Right renal pelvis (tissue), 4 donors: ENCODE data around the gene ENPP1. TPM values are rescaled to one million over a fixed set of nuclear protein-coding genes. Genes with fewer than 3 reads are reported as not detected.
A peak's percentile ranks its signal among the peaks of the same experiment; 100 is the strongest.

ENCODE experiments used
- DNase-seq, 4 donors: peaks; one replicate each; pipeline ENCODE4 v3.0.0-alpha.2; 2013; ENCODE audit warnings: low read depth in 4 of 4, low spot score in 3 of 4, missing footprints in 1 of 4
- polyA plus RNA-seq, 4 donors: library from polyadenylated mRNA; unstranded; fragments of 120-200 nt; gene quantifications; one replicate each; pipeline ENCODE4 v1.2.1, GENCODE V29; 2013; ENCODE audit not compliant: insufficient read length in 4 of 4

Gene ENPP1
- polyA plus RNA-seq, 4 donors: 17.3 to 21.9 (median 21.1) TPM

GRCh38 chr6:131782764-131783163, 25.1 kb upstream of the ENPP1 start:
- DNase-seq: no peak

- DNase-seq: no peak
Observed at GRCh38 chr6:131784561-131784960, 23.3 kb upstream of the ENPP1 start.

GRCh38 chr6:131787079-131787478, 20.7 kb upstream of the ENPP1 start:
- no peak for DNase-seq

GRCh38 chr6:131787766-131788712, 19.8 kb upstream of the ENPP1 start:
- DNase-seq: no peak

- no peak for DNase-seq
Observed at GRCh38 chr6:131789219-131789618, 18.6 kb upstream of the ENPP1 start.

- DNase-seq: no peak
Observed at GRCh38 chr6:131791476-131791875, 16.3 kb upstream of the ENPP1 start.

GRCh38 chr6:131792091-131792496, 15.7 kb upstream of the ENPP1 start:
- DNase-seq: no peak

GRCh38 chr6:131795366-131795765, 12.5 kb upstream of the ENPP1 start:
- no peak for DNase-seq

- DNase-seq: no peak
Observed at GRCh38 chr6:131802347-131802746, 5.5 kb upstream of the ENPP1 start.

GRCh38 chr6:131803007-131803769, 4.6 kb upstream of the ENPP1 start:
- no peak for DNase-seq

GRCh38 chr6:131804131-131804530, 3.7 kb upstream of the ENPP1 start:
- peak in 2 of 4 donors; percentile 46 to 63 for DNase-seq

GRCh38 chr6:131807321-131807643, 538 bp upstream of the ENPP1 start:
- DNase-seq: no peak

- no peak for DNase-seq
Observed at GRCh38 chr6:131808460-131809269, 845 bp downstream of the ENPP1 start.

GRCh38 chr6:131811500-131811899, 3.7 kb downstream of the ENPP1 start:
- DNase-seq: no peak

GRCh38 chr6:131813991-131814390, 6.2 kb downstream of the ENPP1 start:
- no peak for DNase-seq

GRCh38 chr6:131816869-131817268, 9.0 kb downstream of the ENPP1 start:
- no peak for DNase-seq

GRCh38 chr6:131819572-131820124, 11.8 kb downstream of the ENPP1 start:
- DNase-seq: no peak

GRCh38 chr6:131821010-131821807, 13.4 kb downstream of the ENPP1 start:
- DNase-seq: no peak

- no peak for DNase-seq
Observed at GRCh38 chr6:131822119-131822518, 14.3 kb downstream of the ENPP1 start.
